ENCODE results near the gene DCPS.

DCPS gene

DNA sequence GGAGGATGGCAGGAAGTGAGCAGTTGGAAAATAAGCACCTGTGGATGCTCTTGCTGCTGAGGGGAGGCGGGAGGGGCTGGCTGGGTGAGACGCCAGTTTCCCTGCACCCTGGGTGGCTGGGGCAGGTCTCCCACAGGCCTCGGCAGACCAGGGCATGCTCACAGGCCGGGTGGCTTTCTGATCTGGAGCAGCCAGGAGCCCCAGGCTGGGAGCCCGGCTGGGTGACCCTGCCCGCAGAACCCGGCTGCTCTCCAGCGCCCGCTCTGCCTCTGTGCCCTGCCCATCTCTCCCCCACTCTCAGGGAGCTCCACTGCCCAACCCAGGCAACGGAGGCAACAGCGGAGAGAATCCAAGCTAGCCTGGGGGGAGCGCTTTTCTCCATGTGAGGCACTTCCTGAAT lies 24.6 kb downstream of the DCPS start:
- DNase-seq (ENCODE audit: low read depth) = no peak

DNA sequence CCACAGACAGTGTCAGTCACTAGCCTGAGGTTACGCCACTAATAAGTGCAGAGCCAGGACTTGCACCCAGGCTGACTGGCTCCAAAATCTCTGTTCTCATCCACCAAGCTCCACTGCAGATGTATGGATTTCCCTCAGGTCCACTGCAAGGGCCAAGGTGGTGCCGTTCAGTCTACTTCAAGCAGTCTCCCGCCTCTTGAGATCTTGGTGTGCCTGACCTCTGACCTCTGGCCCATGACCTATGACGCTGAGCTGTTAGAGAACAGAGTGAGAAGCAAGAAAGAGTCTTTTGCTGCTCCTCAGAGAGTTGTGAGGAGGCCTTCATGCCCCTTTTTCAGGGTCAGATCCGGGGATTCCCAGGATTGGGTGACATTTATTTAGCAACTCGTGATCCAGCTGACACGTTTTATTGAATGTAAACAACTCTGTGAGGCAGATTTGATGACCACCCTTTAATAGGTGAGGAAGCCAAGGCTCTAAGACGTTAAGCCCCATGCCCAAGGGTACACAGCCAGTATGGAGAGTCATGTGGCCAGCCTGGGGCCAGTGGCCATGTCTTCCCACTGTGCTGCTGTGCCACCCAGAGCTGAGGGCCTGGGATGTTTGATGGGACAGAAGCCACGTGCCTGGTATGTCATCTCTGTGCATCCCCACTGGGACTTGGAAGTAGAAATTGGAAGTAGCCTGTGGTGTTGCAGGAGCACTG lies 25.2 kb downstream of the DCPS start:
- DNase-seq (ENCODE audit: low read depth) = no peak

DNA sequence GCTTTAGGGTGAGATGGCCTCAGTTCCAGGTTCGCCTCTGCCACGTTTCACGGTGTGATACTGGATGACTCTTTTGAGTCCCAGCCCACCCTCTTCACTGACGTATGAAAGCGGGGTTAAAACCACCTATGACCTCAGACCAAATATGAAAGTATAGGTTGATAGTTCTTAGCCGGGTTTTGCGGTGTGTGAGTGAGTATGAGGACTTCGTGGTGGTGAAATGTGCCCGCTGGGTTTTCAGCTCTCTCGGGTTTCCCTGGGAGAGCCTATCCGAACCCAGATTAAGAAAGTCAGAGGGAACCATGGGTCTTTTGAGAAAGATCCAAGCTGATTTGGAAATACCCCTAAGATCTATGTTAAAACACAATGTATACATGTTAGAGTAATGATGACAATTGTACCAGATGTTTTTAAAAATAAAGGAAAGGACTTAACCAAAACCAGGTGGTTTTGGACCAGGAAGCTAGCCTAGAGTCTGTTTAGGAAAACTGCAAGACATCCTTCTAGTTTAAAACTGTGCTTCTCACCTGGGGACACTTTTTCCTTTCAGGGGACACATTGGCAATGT lies 25.9 kb downstream of the DCPS start:
- DNase-seq (ENCODE audit: low read depth) = no peak

DNA sequence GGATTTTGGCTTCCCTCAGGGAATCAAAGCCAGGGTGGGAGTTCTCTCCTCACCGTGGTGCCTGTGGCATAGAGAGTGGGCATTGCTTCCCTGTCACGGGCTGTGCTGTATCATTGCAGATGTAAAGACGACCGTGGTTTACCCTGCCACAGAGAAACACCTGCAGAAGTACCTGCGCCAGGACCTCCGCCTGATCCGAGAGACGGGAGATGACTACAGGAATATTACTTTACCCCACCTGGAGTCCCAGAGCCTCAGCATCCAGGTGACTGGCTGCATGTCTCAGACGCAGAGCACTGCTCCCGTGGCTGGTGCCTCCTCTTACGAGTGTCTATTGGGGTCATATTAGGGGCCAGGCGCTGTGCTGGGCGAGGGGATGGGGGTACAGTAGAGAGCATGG lies 27.4 kb downstream of the DCPS start:
- DNase-seq (ENCODE audit: low read depth) = no peak

DNA sequence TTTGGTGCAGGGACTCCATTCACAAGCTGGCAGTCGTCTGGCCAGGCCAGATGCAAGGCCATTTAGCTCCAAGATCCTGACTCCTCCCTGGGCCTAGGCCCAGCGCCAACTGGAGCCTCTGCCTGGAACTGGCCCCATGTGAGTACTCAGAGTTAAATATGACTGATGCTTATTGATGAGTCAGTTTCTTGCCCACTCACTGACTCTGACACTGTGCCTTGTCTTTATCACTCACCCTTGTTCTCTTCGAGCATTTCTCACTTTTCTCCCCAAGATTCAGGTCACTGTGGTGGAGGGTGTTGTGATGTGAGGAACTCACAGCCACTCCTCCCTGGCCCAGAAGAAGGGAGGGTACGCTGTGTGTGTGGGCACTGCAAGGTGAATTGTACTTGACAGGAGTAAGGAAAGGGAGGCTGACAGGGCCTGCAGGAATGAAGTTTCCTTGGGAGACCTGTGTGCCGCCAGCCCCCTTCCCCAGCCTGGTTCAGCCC lies 28.4 kb downstream of the DCPS start:
- DNase-seq (ENCODE audit: low read depth) = peak; percentile 81

DNA sequence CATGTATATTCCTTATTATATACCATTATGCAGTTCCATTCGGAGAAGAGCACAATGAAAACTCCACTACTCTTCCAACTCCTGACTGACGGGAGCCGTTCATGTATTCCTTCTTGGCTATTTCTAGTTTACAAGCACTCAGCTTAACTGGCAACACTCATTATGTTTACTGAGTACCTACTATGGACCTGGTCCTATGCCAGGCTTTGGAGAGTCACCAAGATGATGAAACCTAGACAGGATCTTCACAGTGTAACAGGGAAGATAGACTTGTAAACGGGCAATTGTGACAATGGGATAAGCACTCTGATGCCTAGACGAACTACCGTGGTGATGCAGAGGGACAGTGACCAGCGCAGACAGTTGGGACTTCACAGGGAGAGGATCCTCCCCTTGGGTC lies 29.3 kb downstream of the DCPS start:
- DNase-seq (ENCODE audit: low read depth) = no peak

DNA sequence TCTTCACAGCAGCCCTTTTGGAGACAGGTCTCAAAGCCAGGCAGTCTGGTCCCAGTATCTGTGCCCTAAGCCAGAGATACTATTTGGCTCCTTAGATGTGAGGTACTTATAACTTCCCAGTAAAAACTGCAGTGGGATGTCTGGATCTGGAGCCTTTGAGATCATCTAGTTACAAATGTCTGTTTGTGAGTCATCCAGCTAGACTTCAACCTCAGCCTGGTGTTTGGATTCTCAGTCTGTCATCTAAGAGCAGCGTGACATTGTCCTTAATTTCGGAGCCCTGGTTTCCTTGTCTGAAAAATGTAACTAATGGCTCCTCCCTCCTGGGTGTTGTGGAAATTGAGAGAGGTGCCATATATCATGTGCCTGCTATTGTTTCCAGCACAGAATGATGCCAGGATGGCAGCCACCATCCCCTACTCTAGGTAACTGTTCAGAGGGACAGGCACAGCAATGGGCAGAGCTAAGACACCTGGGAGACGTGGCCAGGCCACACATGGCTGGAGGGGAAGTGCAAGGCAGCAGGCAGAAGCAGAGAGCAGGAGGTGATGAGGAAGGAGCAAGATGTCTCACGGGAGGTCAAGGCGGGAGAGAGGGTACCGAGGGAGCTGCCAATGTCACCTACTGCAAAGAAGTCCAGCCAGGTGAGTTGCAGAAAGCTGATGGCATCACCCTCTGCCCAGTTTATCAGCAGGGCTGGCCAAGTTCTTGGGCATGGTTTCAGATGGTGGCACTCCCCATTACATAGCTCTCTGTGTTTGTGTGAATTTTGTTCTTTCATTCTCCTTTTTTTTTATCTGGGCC lies 31.0 kb downstream of the DCPS start:
- DNase-seq (ENCODE audit: low read depth) = no peak

DNA sequence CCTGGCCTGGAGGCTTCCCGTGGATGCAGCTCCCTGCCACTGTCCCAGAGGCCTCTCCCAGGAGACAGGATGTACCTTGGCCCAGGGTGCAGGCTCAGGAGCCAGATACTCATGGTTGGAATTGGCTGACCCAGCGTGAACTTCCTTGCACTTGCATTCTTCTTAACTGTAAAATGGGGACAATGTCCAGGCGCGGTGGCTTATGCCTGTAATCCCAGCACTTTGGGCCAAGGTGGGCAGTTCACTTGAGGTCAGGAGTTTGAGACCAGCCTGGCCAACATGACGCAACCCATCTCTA lies 31.6 kb downstream of the DCPS start:
- no peak for DNase-seq (ENCODE audit: low read depth)

DNA sequence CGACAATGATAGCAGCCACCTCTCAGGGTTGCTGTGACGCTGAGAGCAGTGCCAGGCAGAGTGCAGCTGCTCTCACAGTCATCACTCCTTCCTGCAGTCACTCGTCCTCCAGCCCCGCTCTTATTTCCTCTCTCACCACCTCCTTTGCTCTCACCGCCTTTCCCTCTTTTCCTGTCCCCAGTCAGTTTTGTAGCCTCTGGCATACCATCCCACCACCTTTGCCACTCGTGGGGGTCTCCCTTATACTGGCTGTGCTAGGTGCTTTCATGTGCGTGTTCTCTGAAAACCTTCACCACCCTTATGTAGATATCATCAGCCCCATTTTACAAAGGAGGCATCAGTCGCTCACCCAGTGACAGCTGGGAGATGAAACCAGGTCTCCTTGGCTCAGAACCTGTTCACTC lies 32.3 kb downstream of the DCPS start:
- DNase-seq (ENCODE audit: low read depth) = no peak

DNA sequence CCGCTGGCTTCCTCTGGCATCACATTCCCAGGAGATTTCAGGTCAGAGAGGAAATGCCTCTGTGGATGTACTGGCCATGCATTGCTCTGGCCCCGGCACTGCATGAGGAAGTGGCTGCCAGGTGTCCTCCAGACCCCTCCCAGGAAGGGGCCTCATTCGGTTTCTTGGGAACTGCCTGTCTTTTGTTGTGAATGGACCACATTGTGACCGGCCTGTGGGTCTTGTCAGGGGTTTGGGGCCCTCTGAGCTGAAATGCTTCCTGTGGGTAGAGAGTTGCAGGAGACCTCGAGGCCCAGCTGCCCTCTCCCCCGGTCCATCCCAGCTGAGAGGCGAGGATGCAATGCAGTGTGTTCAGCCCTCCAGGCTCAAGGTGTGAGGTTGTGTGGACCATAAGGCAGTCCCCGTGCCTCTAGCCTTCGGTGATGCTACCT lies 32.8 kb downstream of the DCPS start:
- no peak for DNase-seq (ENCODE audit: low read depth)

DNA sequence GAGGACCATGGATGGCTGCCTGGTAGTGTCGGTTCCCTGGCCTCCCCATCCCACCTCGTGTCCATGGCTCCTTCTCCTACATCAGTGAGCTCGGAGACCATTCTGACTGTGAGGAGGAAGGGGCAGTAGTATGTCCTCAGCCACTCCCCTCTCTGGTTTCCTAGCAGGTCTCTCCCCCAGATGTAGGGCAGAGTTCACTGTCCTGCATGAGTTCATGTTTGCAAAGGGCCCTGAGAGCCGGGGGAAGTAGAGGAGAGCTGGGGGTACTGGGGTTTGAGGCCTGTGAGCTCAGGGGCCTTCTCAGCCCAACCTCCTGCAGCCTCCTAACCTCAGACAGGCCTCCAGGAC lies 33.2 kb downstream of the DCPS start:
- DNase-seq (ENCODE audit: low read depth) = no peak

DNA sequence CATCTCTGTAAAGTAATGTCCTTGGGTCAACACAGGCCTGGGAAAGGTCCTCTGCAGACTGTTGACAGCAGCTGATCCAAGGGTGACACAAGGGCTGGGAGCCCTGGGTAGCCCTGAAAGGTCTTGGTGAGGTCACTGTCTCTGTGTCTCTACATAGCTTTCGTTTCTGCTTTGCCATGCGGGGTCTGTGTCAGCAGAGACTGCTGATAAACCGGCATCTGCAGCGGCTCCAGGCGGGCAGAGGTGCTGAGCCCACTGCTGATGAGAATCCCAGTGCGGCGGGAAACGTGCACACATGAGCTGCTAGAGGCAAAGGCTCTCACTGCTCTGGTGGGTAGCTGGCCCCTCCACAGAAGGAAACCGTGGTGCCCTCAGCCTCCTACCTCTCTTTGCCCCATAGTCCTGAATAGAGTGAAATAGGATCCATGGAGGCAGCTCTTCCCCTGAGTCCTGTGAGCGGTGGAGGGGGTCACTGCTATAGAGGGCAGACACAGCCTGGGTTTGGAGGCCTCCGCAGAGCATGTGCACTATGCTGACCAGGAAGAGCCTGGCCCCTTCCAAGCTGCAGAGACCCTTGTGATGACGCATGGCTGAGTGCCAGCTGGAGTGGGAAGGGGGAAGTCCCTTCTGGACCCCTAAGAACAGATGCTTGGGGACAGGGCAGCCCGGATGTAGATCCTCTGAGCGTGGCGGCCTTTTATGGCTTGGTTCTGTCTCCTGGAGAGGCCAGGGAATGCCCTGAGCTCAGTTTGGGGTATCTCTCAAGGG lies 33.8 kb downstream of the DCPS start:
- no peak for DNase-seq (ENCODE audit: low read depth)

DNA sequence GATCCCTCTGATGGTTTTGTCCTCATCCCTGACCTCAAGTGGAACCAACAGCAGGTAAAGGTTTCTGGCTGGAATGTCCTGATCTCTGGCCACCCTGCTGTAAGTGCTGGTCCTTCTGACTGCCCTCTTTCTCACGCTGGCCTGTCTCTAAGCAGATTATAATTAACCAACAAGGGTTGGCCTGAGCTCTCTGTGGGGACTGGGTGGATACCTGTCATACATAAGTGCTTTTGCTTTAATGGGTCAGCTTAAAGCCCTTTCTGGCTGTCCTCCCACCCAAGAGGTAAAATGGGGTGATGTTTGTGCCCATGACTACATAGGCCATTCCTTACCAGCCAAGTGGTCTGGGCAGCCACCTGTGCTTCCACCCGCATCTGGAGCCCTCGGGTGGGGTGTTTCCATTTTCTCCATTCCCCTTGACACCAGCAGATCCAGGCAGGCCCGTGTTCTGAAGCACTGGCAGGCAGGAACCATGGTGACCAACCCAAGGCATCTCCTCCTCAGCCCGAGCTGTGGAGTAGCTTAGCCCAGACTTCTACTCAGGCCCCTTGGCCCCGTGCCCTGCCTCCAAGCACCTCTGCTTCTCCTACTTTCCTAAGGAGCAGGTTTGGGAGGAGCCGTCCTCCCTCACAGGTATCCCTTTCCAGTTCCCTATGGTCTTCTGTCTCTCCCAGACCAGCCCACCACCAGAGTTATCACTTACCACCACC lies 34.6 kb downstream of the DCPS start:
- DNase-seq (ENCODE audit: low read depth) = no peak

DNA sequence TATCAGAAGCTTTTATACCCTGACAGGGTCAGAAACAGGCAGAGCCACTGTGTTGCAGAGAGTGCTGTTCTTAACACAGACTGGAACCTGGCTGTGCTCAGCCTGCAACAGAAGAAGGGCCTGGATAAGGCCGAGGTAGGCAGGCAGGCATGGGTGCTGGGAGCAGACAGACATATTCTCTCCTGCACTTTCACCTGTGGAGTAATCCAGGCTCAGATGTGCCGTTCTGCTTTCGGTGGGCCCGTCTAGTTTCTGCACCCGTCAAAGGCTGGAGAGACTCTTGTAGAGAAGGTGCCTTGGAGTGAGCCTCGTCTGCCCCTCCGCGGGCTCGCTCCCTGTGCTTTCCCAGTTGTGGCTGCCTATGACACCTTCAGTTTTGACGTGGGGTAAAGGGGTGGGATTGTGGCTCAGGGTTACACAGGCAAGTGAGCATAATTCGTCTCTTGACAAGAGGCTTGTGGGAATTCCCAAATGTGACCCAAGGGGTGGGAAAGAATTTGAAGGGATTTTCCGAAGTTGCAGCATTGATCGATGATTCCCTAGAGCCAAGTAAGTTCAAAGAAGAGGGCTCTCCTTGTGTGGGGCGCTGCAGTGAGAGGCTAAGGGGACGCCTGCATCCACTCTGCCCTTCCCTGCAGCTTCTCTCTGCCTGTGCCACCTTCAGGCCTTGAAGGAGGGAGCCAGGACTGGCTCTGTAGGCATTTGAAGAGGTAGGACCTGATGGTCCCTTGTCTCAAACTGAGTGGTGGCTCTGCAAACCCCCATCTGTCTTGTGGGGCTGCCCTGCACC lies 35.4 kb downstream of the DCPS start:
- no peak for DNase-seq (ENCODE audit: low read depth)

DNA sequence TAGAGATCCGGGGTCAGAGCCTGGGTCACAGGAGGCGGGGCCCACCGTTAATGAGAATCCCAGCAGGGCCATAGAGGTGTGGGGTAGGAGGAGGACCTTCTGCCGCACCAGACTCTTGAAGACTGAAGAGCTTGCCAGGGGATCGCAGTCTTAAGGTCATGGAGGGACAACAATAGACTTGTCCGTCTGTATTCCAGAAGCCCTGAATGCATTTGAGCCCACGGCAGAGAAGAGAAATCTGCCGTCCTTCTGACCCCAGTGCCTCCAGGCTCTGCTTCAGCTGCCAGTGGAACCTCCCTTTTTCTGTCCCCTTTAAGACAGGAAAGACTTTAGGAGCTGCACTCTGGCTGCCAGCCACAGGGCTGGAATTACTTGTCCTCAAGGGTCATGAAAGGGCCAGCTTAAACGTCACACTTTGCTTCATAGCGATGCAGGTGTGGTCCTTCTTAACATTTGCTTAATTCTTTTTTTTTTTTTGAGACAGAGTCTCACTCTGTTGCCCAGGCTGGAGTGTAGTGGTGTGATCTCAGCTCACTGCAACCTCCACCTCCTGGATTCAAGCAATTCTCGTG lies 36.1 kb downstream of the DCPS start:
- no peak for DNase-seq (ENCODE audit: low read depth)

DNA sequence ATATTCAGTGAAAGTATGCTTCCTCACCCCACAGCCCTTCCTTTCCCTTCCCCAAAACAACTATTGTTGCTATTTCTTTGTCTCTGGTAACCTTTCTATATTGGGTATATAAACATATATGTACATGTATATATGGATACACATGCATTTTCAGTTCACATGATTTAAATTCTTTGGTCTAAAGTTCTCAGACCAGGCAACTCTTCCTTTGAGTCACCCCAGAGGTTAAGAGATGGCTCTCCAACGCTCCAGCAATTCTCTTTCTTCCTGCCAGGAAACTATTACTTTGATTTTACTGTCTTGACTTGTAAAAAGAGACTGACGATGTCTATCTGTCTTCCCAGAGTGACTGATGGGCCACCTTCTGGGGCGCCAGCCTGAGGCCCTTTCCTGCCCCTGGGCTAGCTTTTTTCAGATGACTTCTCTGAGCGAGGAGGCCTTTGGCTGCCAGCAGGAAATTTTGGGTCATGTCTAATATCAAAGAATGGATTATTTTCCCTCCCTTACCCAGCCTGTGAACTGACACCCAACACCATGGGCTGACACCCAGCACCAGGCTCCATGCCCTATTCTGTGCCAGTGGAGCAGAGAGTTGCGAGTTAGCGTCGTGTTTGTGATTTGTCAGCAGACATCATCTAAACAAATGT lies 37.2 kb downstream of the DCPS start:
- no peak for DNase-seq (ENCODE audit: low read depth)

DNA sequence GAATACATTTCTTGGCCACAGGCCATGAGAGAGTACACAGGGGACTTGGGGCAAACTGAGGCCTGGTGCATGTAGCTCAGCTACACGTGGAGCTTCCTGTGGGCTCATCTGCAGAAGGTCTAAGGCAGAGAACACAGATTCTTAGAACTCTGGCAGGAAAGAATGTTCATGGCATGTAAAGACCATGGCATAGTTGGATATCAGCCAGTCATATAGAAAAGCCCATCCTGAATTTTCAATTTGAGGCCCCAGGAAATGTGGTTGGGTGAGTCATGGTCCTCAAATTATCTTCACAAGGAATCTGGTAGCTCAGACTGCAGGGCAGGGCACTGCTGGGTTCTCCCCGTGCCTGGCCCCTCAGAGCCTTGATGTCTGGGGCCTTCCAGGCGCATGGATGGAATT lies 37.9 kb downstream of the DCPS start:
- no peak for DNase-seq (ENCODE audit: low read depth)

DNA sequence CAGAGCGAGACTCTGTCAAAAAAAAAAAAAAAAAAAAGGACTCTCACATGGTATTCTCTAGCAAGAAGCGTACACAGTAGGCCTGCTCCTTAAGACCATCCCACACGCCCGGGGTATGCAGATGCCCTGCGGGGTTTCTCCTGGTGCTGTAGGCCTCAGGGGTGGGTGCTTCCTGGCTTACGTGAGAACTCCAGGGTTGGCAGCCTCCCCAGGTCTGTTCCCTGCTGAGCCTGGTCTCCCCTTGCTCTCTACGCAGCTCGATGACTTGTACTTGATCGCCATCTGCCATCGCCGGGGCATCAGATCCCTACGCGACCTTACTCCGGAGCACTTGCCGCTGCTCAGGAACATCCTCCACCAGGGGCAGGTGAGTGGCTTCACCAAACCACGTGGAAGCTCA lies 39.2 kb downstream of the DCPS start:
- no peak for DNase-seq (ENCODE audit: low read depth)

DNA sequence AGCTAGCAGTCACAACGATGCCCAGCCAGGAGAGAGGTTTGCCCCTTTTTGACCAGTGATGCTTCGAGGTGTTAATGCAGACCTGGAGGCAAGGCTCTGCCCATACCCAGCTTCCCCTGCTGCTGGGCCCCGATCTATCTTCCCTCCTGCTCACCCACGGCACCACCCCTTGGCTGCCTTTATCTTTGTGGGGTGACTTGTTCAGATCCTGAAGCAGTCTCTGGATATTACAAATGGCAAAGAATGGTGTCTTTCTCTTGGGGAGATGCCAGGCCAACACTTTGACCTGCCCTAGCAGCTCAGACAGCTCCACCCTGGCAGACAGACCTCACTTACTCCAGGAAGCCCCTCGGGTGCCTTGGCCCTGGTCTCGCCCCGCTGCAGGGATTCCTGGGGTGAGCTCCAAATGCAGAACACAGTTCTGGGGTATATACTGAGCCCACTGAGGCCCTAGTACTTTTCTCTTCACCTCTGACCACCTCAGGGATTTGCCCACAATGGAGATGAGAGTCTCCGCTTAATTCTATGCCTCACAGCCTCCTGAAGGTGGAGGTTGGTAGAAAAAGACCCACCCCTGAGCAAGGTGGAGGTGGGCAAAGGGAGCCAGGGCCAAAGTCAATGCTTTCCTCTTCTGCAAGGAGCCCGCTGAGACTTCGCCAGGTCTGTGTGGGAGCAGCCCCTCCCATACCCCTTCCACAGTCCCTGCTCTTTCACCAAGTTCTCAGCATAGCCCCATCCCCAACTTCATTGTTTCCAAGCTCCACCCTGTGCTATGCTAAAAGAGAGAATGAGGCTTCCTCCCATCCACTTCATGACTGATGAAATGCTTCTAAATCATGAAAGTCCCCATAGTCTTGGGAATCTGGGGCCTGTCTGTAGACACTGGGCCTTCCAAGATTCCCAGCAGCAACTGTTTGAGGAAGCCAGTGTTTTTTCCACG lies 40.6 kb downstream of the DCPS start:
- no peak for DNase-seq (ENCODE audit: low read depth)
